AG08395 (cell line): ENCODE results near the gene ANKRD17.
"Not testable (repeated sequence)": the region's sequence is repeated elsewhere in the genome, so short reads cannot be mapped to it uniquely, and the experiment has no call there.

Experiments used
- DNase-seq: peaks from one replicate; pipeline ENCODE4 v3.0.0; 2012; ENCODE audit warnings: mixed read lengths, low spot score

The ANKRD17 gene

DNA sequence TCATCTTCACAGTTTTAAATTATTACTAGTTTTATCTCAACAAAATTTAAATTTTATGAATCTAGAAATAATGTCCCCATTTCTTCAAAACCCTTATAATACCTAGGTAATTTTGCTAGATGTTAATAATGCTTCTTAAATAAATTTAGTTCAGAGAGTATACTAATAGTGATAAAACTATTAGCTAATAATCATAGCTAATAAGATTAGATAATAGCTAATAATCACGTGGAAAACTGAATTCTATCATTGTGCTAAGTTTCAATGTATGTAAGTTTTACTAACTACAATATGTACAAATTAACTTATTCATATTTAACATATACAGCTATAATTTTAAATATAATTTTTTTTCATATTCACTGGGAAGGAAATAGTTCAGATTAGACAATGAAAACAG is 10.2 kb downstream of the ANKRD17 start:
- DNase-seq: no peak

DNA sequence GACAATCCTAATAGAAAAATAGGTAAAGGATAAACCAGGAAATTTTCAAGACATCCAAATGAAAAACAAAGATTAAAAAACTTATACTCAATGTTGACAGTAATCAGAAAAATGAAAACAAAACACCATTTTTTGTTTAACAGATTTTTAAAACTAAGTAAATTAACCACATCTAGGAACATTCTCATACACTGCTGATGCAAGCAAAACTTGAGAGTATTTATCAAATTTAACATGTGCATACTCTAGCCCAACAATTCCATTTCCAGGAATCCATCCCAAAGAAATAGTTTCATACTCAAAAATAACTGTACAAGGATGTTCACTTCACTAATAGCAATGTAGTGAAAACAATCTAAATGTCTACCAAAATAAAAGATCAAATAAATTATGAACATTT is 11.5 kb downstream of the ANKRD17 start:
- DNase-seq: no peak

DNA sequence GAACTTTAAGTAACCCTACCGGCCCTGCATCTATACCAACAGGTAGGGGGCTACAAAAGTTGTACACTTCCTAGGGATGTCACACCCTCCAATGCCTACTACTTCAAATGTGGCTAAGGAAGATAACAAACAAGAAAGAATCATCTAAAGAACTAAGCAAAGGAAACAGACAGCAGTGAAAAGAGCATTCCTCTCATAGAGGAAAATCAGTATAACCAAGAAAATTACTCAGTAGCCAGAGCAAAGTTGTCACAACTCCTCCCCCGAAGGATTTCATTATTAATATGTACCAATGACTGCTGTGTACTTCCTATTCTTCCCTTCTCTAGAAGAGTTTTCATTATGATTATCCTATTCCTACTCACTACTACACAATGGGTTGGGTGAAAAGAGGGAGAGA is 12.6 kb downstream of the ANKRD17 start:
- no peak for DNase-seq

DNA sequence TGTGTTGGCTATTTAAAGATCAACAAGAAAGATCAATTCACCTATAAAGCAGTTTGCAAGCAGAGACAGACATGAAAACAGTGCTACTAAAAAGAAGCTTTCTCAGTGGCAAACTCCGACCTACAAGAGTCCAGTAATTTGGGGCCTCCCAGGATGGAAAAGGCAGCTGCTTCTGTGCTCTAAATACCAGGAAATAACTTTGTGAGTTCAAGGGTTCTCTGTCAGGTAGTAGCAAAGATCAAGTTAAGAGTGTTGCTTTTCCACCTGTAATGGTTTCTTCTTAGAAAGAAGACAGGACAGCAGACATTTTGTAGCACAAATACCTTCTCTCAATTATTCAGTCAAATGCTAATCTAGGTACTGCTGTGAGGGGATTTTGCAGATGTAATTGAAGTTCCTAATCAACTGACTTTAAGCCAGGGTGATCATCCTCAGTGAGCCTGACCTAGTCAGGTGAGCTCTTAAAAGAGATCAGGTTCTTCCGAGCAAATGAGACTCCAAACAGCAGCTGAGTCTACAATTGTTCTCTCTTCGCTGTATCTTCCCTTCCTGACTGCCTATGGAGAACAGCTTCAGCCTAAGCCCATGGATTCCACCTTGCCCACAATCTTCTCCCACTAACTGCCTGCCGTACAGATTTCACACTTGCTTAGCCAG is 13.5 kb downstream of the ANKRD17 start:
- no peak for DNase-seq

DNA sequence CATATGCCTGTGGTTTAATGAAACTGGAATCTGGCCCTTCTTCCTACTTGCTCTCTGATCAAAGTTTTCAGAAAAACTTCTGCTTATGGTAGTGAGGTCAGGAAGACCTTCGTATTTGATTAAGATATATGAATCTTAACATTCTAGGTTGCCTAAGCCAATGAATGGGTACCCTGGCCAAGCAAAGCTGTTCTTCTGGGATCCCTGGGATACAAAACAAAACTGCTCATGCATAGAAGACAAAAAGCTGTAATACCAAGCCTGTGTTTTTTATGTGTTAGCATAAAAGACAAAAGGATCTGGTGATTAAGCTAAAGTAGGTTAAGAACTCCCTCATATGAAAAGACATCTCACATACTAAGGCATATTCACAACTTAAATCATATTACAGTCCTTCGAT is 21.6 kb downstream of the ANKRD17 start:
- DNase-seq: no peak

DNA sequence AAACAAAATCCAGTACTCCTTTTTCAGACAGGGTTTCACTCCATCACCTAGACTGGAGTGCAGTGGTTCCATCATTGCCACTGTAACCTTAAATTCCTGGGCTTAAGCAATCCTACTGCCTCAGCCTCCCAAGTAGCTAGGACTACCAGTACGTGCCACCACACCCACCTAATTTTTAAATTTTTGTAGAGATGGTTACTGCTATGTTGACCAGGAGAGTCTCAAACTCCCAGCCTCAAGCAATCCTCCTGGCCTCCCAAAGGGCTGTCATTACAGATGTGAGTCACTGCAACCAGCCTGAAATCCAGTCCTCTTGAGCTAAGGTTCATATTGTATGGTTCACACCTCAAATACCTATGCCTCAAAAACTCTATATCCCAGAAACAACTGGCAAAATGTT is 22.4 kb downstream of the ANKRD17 start:
- no peak for DNase-seq

DNA sequence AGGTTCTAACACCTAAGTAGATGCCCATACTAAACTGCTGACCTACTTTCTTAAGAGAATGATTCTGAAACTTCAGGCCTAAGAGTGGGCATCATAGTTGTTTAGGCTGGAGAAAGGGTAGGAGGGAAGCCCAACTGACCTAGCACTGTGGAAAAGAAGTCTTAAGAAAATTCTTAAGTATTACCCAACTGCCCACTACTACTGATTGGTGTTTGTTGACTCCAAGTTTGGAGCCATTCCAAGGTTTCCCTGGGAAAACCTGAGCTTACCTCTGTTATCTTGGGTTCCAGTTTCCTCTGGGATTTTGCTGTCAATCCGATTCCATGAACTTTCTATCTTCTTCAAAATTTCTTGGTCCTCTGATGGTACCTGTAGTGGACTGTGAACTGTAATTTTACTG is 23.9 kb downstream of the ANKRD17 start:
- DNase-seq: no peak

DNA sequence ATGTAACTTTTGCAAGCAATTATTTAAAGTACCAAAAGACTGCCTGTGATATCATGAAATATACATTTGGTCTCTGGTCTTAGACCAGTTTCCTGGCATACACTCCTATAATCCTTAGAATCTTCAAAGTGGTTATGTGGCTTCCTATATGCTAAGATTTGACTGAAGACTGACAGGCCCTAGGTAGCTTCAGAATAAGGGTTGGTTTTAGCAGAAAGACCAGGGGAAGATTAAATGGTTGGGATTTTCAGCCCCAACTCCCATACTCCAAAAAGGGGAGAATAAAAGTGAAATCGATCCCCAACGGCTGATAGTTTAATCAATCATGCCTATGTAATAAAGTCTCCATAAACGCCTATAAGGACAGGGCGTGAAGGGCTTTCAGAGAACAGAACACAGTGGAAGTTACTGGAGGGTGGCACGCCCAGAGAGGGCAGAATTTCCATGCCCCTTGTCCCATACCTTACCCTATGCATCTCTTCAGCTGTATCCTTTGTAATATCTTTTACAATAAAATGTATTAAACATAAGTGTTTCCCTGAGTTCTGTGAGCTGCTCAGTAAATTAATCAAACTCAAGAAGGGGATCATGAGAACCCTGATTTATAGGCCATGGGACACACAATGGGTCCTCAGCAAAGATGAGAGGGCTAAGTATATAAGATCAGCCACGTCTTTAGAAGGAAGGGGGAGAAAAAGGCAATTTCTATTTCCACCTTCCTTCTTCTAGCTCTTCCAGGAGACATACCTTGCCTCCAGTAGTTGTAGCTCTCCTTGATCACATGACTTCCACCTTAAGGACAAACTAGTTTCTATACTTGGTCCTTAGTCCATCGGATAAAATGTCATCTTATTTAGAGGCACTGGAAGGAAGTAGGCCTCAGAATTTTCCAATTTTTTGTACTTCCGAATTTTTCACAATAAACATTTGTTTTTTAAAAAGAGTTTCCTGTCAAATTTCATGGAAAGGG is 26.8 kb downstream of the ANKRD17 start:
- DNase-seq: no peak

DNA sequence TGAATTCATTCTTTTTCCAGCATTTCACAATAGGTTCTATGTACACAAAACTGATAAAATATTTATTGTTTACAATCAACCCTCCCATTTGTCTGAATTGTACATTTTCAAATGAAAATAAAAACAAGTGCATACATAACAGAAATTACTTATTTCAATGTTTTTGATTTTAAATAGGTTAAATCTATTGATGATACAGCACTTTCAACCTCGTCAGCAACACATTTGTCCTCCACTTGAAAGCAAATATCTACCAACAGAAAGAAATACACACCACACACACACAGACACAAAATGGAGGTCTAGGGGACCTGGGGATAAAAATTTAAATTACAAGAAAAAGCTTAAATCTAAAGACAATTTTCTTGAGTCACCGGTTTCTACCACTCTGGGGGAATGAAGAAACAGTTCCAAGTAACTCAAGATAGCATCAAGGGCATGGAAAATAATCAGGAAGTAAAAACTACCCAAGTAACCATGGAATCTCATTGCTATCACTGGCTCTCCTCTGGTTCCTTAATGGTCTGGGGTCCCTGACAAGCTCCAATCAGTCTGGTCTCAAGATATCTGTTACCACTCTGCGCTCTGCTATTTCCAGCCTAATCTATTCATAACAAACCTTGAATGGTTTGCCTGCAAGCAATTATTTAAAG is 27.6 kb downstream of the ANKRD17 start:
- DNase-seq: no peak

DNA sequence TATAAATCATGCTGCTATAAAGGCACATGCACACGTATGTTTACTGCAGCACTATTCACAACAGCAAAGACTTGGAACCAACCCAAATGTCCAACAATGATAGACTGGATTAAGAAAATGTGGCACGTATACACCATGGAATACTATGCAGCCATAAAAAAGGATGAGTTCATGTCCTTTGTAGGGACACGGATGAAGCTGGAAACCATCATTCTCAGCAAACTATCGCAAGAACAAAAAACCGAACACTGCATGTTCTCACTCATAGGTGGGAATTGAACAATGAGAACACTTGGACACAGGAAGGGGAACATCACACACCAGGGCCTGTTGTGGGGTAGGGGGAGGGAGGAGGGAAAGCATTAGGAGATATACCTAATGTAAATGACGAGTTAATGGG is 29.8 kb downstream of the ANKRD17 start:
- not testable (repeated sequence) for DNase-seq

DNA sequence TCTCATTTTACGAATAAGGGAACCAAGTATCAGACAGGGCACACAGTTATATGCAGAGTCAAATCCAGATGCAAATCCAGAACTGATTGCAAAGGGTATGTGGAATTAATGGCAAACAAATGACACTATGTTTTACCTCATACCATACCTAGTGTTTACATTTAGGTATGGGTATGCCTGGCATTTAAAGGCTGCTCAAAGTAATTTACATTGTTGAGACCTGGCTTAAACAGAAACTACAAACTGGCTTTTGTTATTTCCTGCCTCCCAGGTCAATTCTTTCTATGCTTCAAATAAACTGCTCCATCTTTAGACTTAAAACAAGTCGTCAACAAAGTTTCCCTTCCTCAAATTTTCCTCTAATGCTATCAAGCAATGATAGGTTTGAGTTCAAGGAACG is 33.7 kb downstream of the ANKRD17 start:
- DNase-seq: no peak

DNA sequence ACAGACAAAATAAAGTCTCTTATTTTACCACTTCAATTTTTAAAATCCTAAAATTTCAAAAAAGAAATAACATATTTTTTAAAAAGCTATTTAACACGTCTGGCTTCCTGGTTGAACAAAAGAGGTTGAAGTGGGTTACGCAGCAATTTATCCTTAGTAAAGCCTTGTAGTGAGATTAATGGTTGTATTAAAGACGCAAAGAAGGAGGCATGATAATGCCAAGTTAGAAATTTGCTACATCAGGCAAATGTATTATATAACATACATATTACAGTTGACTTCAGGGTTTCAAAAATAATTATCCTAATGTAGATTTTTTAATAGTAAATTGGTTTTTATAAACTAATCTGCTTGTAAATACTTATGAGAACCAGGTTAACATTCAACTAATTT is 35.3 kb downstream of the ANKRD17 start:
- no peak for DNase-seq

DNA sequence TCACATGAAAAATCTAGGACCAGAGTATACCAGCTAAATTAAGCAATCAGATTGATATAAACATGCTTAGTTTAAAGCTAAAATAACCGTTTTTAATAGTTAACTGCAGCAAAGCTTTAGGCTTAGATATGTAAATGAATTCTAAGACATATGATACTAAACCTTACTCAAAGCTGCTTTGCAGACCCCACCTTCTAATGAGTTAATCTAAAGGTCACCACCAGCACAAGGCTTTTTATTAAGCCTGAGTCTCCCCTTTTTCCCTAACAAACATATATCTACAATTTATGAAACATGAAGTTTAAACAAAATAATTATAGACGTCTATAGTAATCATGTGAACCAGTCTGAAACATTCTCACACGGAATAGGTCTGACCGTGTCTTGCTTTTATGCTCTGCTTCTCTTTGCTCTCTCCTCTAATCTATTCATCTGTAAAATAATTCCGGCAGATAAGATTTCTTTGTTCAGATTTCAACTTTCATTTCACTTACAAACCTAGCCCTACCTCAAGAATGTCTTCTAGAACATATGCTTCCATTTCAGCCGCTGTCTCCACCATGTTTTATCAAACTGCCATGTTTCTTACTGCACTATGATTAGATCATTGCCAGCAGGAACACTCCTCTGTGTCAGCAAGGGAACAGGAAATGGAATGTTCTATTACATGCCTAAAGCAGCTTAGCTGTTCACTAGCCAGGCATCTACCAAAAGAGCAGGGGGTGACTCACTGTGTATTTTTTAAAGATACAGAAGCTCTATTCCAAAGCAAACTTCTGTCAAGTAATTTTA is 35.9 kb downstream of the ANKRD17 start:
- peak; percentile 93 for DNase-seq

DNA sequence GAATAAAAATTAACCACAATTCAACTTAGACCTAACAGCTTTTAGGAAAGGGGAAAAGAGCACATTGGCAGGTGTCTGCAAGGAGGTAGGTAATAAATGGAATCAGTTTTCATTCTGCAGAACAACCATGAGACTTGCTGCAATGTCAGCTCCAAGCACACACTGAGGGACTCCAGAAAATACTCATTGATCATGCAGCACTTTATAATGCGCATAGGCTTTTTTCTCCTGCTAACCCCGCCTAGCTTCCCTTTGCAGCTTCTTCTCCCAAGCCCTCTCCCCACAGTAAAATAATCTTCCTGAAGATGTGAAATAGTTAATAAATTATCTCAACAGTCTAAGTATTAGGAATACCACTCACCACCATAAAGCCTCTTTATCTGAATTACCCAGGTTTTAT is 36.9 kb downstream of the ANKRD17 start:
- no peak for DNase-seq

DNA sequence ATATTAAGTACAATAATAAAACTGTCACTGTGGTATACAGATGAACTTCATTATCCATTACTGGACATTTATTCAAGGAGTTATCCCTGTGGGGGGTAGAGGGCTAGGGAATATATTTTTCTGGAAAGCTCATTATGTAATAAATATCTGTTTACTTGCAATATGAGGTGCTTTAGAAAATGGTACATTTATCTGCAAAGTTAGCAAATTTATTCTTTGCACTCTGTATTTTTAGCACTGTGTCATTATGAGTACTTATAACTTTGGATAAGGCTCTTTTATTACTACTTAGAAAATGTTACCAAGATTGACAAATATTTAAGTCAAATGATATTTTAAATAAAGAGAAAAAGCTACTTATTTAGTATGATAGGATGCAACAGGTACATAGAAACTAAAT is 37.8 kb downstream of the ANKRD17 start:
- DNase-seq: no peak

DNA sequence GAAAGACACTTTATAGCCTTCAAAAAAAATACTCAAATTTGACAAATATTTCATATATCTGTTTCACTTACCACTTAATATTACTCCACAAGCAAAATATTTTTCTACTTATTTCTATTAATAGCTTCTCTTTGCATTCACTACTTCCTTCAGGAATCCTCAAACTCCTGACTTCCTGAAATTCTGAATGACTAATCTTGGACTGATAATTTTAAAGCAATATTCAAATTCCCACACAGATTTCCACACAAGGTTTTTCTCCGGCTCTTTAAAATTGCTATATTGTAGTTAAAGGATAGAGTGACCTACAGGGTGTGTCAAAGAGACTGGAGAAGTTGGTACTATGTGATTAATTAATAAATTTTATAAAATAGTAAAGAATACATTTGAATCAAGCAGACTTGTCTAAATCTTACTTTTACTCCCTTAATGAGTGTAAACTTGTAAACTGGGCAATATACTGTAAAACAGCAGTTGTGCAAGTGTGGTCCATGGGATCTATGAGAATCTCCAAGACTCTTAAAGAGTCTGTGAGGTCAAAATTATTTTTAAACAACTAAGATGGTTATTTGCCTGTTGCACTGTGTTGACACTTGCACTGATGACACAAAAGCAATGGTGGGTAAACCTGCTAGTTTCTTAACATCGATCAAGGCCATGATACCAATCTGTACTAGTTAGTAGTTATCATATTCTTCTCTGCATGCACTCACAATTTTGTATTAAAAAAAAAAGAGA is 44.5 kb downstream of the ANKRD17 start:
- DNase-seq: peak; percentile 4

DNA sequence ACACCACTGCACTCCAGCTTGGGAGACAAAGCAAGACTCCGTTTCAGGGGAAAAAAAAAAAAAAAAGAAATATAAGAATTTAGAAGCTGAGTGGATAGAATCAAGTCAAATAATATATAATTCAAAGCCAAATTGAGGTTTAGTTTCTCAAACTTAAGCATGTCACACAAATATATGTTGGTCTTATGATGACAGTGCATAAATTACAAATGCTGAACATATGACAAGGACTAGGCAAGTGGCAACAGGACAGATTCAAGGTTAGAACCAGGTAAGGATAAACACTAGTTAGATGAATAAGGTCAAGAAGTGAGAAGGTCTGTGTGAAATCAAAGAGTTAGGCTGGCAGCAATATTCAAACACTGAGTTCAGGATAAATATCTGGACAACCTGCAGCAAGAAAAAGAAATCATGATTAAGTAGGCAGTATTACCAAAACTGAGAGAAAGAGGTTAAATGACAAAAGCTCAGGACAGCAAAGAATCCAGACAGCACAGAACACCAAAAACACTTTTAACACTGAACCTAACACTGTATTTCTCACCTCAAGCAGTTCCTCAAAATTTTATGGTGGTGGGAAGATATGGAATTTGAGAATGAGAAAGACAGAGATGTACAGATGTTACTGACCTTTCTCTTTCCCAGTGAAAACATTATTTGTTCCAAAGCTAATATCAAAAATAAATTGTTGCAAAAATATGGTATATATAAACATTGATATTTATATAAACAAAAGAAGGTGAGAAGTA is 45.4 kb downstream of the ANKRD17 start:
- DNase-seq: no peak

DNA sequence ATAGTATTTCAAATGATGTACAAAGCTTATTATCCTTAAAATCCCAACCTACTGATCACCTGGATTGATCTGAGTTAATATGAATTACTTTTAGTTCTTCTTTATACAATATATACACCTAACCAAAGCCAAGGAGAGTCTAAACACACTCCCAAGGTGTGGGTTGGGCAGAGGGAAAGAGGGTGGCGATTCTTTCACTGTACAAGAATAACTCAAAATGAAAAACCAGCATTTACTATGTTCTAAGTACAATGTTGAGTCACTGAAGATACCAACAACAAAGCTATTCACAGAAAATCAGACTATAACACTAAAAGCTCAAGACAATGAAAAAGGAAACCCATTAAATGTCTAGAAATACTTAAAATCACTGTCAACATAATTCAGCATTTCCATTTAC is 46.6 kb downstream of the ANKRD17 start:
- DNase-seq: no peak

DNA sequence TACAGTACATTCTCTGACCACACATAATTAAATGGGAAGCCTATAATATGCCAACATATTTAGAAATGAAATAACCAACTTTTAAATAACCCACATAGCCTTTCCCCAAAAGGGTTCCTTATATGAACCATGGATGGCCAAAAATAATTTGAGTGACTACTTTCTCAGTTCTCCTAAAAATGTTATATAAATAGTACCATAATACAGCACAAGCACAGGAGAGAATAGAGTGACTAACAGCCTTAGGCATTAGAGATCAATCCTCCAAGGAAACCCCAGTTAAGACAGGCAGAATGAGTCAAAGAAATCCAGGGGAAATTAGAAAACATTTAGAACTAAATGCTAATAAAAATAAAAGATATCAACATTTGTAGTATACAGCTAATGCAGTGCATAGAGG is 50.2 kb downstream of the ANKRD17 start:
- DNase-seq: peak; percentile 61

DNA sequence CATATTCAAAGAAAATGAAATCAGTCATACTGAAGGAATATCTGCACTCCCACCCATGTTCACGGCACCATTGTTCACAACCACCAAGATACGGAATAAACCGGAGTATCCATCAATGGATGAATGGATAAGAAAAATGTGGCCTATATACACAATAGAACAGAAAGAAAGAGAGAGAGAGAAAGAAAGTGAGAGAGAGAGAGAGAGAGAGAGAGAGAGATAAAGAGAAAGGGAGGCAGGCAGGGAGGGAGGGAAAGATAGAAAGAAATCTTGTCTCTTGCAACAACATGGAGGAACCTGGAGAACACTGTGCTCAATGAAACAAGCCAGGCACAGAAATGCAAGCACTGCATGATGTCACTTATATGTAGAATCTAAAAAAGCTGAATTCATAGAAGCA is 52.4 kb downstream of the ANKRD17 start:
- no peak for DNase-seq

DNA sequence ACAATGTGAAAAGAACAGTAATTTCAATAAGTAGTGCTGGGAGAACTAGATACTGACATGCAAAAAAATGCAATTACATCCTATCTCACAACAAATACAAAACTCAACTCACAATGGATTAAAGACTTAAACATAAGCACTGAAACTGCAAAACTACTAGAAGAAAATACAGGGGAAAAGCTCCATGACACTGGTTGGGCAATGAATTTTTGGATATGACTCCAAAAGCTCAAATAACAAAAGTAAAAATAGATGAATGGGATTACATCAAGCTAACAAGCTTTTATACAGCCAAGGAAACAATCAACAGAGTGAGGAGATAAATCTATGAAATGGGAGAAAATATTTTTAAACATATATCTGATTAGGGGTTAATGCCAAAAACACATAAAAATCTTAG is 53.1 kb downstream of the ANKRD17 start:
- DNase-seq: no peak
